Thyroid gland (tissue), 4 donors: ENCODE results near the gene CELF5.

Experiments
- POLR2A ChIP-seq, 2 donors: fragments of 450-650 bp; IDR thresholded peaks; one replicate each; pipeline ENCODE4 v1.6.1; 2017; ENCODE audit warnings: antibody characterized with exemption in 2 of 2, mild to moderate bottlenecking in 2 of 2, moderate library complexity in 1 of 2
- TF ChIP-seq, protein P1 (sequence below), 6 experiments: fragments of 200-600 bp in 3 of 6; fragments of 450-650 bp in 3 of 6; sonication (generic) in 3 of 6; IDR thresholded peaks; one replicate each; pipeline ENCODE4 v1.5.1; 2016 to 2019; ENCODE audit warnings: antibody characterized with exemption in 6 of 6, mild to moderate bottlenecking in 2 of 6, inconsistent platforms in 1 of 6, moderate library complexity in 1 of 6

GRCh38 chr19:3277649-3278048 is 53.2 kb downstream of the CELF5 start:
- TF ChIP-seq, protein P1, sequence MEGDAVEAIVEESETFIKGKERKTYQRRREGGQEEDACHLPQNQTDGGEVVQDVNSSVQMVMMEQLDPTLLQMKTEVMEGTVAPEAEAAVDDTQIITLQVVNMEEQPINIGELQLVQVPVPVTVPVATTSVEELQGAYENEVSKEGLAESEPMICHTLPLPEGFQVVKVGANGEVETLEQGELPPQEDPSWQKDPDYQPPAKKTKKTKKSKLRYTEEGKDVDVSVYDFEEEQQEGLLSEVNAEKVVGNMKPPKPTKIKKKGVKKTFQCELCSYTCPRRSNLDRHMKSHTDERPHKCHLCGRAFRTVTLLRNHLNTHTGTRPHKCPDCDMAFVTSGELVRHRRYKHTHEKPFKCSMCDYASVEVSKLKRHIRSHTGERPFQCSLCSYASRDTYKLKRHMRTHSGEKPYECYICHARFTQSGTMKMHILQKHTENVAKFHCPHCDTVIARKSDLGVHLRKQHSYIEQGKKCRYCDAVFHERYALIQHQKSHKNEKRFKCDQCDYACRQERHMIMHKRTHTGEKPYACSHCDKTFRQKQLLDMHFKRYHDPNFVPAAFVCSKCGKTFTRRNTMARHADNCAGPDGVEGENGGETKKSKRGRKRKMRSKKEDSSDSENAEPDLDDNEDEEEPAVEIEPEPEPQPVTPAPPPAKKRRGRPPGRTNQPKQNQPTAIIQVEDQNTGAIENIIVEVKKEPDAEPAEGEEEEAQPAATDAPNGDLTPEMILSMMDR (IDR thresholded peaks at IDR 0.05) = no peak
- no peak for TF ChIP-seq POLR2A (IDR thresholded peaks at IDR 0.05)
